ENCODE results near the gene NAV2. TPM values are rescaled to one million over a fixed set of nuclear protein-coding genes. Genes with fewer than 3 reads are reported as not detected.

The NAV2 gene
- polyA plus RNA-seq, 1 donor (not counting 4 experiments of a cell fraction or from before 2014, with no cell fraction given), result 4.0 TPM

- dilution Hi-C loops (cut with MboI; ENCODE audit: extremely low pct_ligation_motif_present, low sequenced_read_pairs), result no loop called here
- no peak overlapping the region for H3K27ac ChIP-seq (ENCODE audit: control insufficient read depth, insufficient read depth, low read length)
- H4K20me1 ChIP-seq (ENCODE audit: control insufficient read depth, extremely low read depth, insufficient read depth, low read length), result no peaks in the 10 kb centered on the region
- no peak overlapping the region for H2AFZ ChIP-seq (ENCODE audit: control insufficient read depth, low read length)
- TF ChIP-seq CTCF (optimal IDR thresholded peaks at IDR 0.05 in 1 of 3, IDR thresholded peaks at IDR 0.05 in 1 of 3, conservative IDR thresholded peaks at IDR 0.05 in 1 of 3; ENCODE audit: extremely low read depth in 1 of 3, insufficient read depth in 2 of 3, low read length in 3 of 3) (no peak), EZH2 (IDR thresholded peaks at IDR 0.05; ENCODE audit: low read length) (no peak)
- no peaks in the 10 kb centered on the region for H3K9me1 ChIP-seq (ENCODE audit: control insufficient read depth, extremely low read depth, insufficient read depth, low read length)
- H3K4me2 ChIP-seq (ENCODE audit: control insufficient read depth, extremely low read depth, insufficient read depth, low read depth, low read length), result no peak overlapping the region
- DNase-seq (ENCODE audit: low read depth, low spot score) (no peak), FAIRE-seq (no peak)
- no peak overlapping the region for H3K4me3 ChIP-seq (ENCODE audit: control insufficient read depth in 2 of 3, extremely low read depth in 1 of 3, insufficient read depth in 2 of 3, low read depth in 1 of 3, low read length in 3 of 3)
- H3K79me2 ChIP-seq (ENCODE audit: control insufficient read depth, insufficient read depth, low read length), result no peaks in the 10 kb centered on the region
- no peaks in the 10 kb centered on the region for H3K36me3 ChIP-seq (ENCODE audit: control insufficient read depth in 2 of 2, extremely low read depth in 1 of 2, insufficient read depth in 2 of 2, low read length in 2 of 2)
- H3K4me1 ChIP-seq (ENCODE audit: control insufficient read depth, extremely low read depth, insufficient read depth, low read length), result no peaks in the 10 kb centered on the region
- H3K9ac ChIP-seq (ENCODE audit: control insufficient read depth, extremely low read depth, insufficient read depth, low read length), result no peak overlapping the region
- no peaks in the 10 kb centered on the region for H3K9me3 ChIP-seq (ENCODE audit: control insufficient read depth, low read depth, low read length)
- H3K27me3 ChIP-seq (ENCODE audit: control insufficient read depth, extremely low read depth, insufficient read depth, low read length), result peaks cover 4% of the 10 kb centered on the region
Observed at GRCh38 chr11:19763330-19763729, 50.7 kb downstream of the NAV2 start.

- Histone ChIP-seq H3K27ac (ENCODE audit: control insufficient read depth, insufficient read depth, low read length) (no peak overlapping the region), H3K9me1 (ENCODE audit: control insufficient read depth, extremely low read depth, insufficient read depth, low read length) (no peaks in the 10 kb centered on the region), H3K4me1 (ENCODE audit: control insufficient read depth, extremely low read depth, insufficient read depth, low read length) (no peaks in the 10 kb centered on the region), H3K4me3 (ENCODE audit: control insufficient read depth in 2 of 3, extremely low read depth in 1 of 3, insufficient read depth in 2 of 3, low read depth in 1 of 3, low read length in 3 of 3) (no peak overlapping the region), H3K4me2 (ENCODE audit: control insufficient read depth, extremely low read depth, insufficient read depth, low read depth, low read length) (no peak overlapping the region), H2AFZ (ENCODE audit: control insufficient read depth, low read length) (no peak overlapping the region), H3K36me3 (ENCODE audit: control insufficient read depth in 2 of 2, extremely low read depth in 1 of 2, insufficient read depth in 2 of 2, low read length in 2 of 2) (no peaks in the 10 kb centered on the region), H3K27me3 (ENCODE audit: control insufficient read depth, extremely low read depth, insufficient read depth, low read length) (peaks cover 4% of the 10 kb centered on the region), H4K20me1 (ENCODE audit: control insufficient read depth, extremely low read depth, insufficient read depth, low read length) (no peaks in the 10 kb centered on the region), H3K79me2 (ENCODE audit: control insufficient read depth, insufficient read depth, low read length) (no peaks in the 10 kb centered on the region), H3K9me3 (ENCODE audit: control insufficient read depth, low read depth, low read length) (no peaks in the 10 kb centered on the region), H3K9ac (ENCODE audit: control insufficient read depth, extremely low read depth, insufficient read depth, low read length) (no peak overlapping the region)
- FAIRE-seq, result no peak
- dilution Hi-C loops (cut with MboI; ENCODE audit: extremely low pct_ligation_motif_present, low sequenced_read_pairs), result no loop called here
- DNase-seq (ENCODE audit: low read depth, low spot score), result no peak
- TF ChIP-seq CTCF (optimal IDR thresholded peaks at IDR 0.05 in 1 of 3, IDR thresholded peaks at IDR 0.05 in 1 of 3, conservative IDR thresholded peaks at IDR 0.05 in 1 of 3; ENCODE audit: extremely low read depth in 1 of 3, insufficient read depth in 2 of 3, low read length in 3 of 3), result no peak
- no peak for TF ChIP-seq EZH2 (IDR thresholded peaks at IDR 0.05; ENCODE audit: low read length)
Observed at GRCh38 chr11:19766206-19766605, 53.6 kb downstream of the NAV2 start.
